Activated CD8-positive, alpha-beta memory T cell treated with anti-CD3 and anti-CD28 coated beads for 48 hours (primary cell): Measurements from ENCODE around the gene PC.
A peak's percentile ranks its signal among the peaks of the same experiment; 100 is the strongest.

Source experiments
- DNase-seq, 3 experiments: peaks; one replicate each; pipeline ENCODE4 v3.0.0-alpha.2; 2020; ENCODE audit warnings: low read depth in 2 of 3, low spot score in 2 of 3

Gene PC

GRCh38 chr11:66868726-66869566 is 89.2 kb downstream of the PC start:
- DNase-seq = peak; percentile 50 to 55 (median 51)

- no peak for DNase-seq
Measured at GRCh38 chr11:66868082-66868725, 90.0 kb downstream of the PC start.

GRCh38 chr11:66867425-66868040 is 90.7 kb downstream of the PC start:
- no peak for DNase-seq

DNA sequence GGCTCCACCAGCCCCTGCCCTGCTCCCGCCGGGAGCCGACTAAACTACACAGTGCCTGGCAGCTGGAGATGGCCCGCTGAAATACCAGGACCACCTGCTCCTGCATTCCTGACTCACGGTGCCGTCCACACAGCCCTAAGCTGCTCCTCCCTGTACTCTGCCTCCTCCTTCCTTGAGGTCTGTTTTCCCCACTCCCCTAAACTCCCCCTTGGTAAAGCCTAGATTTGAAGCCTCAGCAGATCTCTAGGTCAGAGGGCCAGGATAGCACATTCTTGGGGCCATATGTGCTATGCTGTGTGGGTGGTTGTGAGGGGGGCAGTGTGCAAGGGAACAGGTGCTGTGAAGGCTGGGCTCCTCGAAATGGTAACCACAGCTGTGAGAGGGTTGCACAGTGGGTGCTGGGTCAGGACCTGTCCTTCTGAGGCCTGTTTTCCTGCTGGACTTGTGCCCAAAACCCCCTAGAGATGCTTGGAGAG is 91.6 kb downstream of the PC start:
- no peak for DNase-seq

DNA sequence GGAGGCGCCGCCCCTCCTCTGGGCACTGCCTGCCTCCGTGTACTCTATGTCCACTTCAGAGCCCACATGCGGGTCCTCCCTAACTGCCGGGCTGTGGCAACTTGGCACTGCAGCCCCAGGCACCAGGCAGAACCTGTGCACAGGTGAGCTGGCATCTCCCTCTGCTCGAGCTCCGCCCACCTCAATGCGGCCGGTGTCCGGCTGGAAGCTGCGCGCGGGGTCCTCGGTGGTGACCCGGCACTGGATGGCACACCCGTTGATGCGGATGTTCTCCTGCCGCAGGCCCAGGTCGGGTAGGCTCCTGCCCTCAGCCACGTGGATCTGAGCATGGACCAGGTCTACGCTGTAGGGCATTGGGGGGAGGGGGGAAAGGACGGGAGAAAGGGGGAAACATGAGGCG is 92.2 kb downstream of the PC start:
- no peak for DNase-seq

- no peak for DNase-seq
Measured at GRCh38 chr11:66864924-66865697, 93.1 kb downstream of the PC start.

DNA sequence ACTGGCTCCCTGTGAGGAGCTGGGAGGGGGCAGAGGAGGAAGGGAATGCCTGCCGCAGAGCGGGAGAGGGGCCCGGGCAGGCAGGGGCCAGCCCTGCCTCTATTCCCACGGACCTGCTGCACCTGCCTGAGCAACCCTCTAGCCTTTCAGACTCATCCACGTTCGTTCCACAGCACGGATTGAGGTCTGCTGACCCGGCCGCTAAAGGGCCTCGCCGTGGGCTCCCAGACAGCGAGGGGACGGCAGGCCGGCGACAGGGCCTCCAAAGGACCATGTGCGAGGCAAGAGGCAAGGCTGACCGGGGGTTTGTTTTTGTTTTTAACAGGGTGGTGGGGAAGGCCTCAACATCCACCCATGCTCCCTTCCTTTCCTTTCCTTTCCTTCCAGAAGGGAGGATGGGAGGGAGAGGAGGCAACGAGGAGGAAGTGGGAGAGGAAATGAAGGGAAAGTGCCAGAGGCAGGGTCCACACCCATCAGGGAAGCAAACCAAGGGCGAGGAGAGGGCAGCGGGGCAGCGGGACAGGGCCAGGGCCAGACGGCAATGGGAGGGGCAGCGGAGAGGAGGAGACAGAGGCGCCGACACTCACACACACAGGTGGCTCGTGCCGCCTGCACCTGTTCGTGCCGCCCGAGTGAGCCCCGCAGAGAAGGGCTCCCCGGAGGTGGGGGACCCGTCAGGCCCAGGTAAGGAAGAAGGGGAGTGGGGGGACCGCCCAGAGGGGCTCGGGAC is 93.8 kb downstream of the PC start:
- DNase-seq = no peak

DNA sequence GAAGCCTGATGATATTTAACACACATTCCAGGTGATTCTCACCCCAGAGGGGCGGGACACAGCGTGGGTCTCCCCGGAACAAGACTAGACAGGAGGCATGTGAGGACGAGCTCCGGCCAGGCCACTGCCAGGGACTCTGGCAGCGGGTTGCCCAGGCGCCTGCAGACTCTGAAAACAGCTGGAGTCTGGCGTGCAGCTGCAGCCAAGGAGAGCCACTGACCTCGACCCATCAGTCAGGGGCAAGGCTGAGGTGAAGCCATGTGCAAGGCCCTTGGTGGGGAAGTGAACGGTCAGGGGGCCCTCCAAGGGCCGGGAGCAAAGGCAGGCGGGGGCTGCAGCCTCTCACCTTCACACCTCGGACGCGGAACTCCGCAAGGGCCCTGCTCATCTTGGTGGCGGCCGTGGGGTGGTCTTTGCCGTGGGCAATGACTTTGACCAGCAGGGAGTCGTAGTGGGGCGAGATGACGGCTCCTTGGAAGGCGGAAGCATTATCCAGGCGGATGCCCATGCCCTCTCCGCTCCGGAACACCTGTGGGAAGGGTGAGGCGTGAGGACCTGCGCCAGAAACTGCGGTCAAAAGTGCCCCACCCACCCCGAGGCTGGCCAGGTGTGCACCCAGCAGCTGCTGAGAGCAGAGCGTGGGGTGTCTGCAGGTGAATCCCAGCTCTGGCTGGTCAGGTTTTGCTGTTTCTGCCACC is 94.6 kb downstream of the PC start:
- DNase-seq = no peak

DNA sequence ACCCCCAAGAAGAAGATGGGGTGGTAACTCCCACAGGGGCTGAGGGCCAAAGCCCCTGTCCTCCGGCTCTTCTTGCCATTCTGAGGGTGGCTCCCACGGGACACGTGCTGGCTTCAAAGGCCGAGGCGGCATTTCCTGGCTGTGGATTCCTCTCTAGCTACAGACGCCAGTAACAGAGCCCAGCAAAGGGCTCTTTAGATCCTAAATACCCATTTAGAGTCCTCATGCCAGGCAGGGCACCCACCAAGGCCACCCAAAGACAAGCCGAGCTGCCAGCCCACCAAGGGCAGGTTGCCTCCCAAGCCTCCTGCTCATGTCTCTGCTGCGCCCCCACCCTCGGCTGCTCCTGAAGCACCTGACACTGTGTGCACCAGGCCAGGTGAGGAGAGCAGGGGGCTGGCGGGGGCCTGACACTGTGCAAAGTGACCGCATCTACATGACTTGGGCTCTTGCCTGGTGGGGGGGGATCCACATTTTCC is 95.6 kb downstream of the PC start:
- DNase-seq = no peak

- no peak for DNase-seq
Measured at GRCh38 chr11:66861774-66862558, 96.2 kb downstream of the PC start.

- no peak for DNase-seq
Measured at GRCh38 chr11:66861038-66861773, 97.0 kb downstream of the PC start.

DNA sequence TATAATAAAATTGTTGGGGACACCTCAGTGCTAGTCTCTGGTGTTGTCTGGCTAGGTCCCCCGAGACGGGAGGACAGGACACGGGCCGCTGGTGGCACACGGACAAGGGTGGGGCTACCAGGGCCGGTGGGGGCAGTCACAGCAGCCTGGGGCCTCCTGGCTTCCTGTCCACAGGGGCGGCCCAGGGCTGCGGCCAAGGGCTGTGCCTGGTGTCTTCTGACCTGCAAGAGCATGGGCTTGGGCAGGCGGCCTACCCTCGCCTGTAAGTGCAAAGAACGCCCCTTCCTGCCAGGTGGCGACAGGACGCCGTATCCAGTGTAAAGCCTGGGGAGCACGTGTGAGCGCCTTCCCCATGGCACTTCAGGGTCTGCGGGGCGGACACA is 97.7 kb downstream of the PC start:
- no peak for DNase-seq

DNA sequence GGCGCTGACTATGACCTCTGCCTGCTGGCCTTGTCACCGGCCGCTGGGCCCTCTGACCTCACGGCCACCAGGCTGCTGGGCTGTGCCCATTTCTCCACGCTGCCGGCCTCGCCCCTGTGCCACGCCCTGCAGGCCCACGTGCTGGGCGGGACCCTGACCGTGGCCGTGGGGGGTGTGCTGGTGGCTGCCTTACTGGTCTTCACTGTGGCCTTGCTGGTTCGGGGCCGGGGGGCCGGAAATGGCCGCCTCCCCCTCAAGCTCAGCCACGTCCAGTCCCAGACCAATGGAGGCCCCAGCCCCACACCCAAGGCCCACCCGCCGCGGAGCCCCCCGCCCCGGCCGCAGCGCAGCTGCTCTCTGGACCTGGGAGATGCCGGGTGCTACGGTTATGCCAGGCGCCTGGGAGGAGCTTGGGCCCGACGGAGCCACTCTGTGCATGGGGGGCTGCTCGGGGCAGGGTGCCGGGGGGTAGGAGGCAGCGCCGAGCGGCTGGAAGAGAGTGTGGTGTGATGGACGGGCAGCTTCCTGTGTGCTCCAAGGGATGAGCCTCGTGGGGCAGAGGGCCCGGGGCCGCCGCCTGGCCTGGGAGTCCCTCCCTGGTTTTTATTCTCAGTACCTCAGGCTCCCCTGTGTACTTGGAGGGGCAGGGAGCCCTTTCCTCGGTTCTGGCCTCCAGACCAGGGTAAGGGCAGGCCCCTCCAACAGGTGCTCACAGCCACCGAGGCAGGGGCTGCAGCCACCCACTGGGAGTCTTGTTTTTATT is 98.3 kb downstream of the PC start:
- no peak for DNase-seq

GRCh38 chr11:66858939-66859685 is 99.1 kb downstream of the PC start:
- no peak for DNase-seq

DNA sequence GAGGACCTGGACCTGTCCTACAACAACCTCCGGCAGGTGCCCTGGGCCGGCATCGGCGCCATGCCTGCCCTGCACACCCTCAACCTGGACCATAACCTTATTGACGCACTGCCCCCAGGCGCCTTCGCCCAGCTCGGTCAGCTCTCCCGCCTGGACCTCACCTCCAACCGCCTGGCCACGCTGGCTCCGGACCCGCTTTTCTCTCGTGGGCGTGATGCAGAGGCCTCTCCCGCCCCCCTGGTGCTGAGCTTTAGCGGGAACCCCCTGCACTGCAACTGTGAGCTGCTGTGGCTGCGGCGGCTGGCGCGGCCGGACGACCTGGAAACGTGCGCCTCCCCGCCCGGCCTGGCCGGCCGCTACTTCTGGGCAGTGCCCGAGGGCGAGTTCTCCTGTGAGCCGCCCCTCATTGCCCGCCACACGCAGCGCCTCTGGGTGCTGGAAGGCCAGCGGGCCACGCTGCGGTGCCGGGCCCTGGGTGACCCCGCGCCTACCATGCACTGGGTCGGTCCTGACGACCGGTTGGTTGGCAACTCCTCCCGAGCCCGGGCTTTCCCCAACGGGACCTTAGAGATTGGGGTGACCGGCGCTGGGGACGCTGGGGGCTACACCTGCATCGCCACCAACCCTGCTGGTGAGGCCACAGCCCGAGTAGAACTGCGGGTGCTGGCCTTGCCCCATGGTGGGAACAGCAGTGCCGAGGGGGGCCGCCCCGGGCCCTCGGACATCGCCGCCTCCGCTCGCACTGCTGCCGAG is 99.8 kb downstream of the PC start:
- no peak for DNase-seq

- no peak for DNase-seq
Measured at GRCh38 chr11:66857927-66858185, 100.3 kb downstream of the PC start.
